GM12878 (cell line): ENCODE data around the gene WBP11. TPM values are rescaled to one million over a fixed set of nuclear protein-coding genes. Genes with fewer than 3 reads are reported as not detected.

Experiments used
- ATAC-seq: fragments of 200-7000 bp; cut with Tn5 transposase; 3 replicates; pipeline ENCODE4 v1.9.1; 2020; ENCODE audit warnings: mild to moderate bottlenecking, moderate library complexity
- BruUV-seq: library from RNA; stranded (reverse); fragments of 400-500 nt; replicated peaks from 2 replicates; lab custom pipeline; 2021; lab: Mats Ljungman, UMichigan
- CTCF ChIA-PET: fragments of 300-600 bp; sonication (Branson Sonifier 250); formaldehyde crosslinking; extraction: SDS; loops from one replicate; lab custom pipeline; 2021; ENCODE audit warnings: inconsistent platforms; lab: Yijun Ruan, JAX
- POLR2A ChIA-PET: fragments of 350-600 bp; formaldehyde crosslinking; extraction: SDS; loops from one replicate; lab custom pipeline; 2021; ENCODE audit warnings: inconsistent platforms; lab: Charles Lee
- RAD21 ChIA-PET: fragments of 300-600 bp; sonication (Branson Sonifier 250); formaldehyde crosslinking; loops from one replicate; lab custom pipeline; 2023; ENCODE audit warnings: antibody characterized with exemption; ENCODE audit not compliant: unreplicated experiment; lab: Charles Lee
- SMC1A ChIA-PET: fragments of 300-600 bp; sonication (Branson Sonifier 250); formaldehyde crosslinking; loops from one replicate; lab custom pipeline; 2023; ENCODE audit not compliant: unreplicated experiment, uncharacterized antibody; lab: Charles Lee
- DNase-seq: peaks from one replicate; pipeline ENCODE4 v3.0.0-alpha.2; 2011; ENCODE audit warnings: low read depth, low spot score
- FAIRE-seq: peaks from 3 replicates; lab custom pipeline; 2011; peaks lifted over from hg19 to GRCh38; lab: Jason Lieb, UNC
- H2AFZ ChIP-seq: 2 replicates; pipeline ENCODE4 v1.6.0; 2011; ENCODE audit warnings: low read depth, low read length, control low read depth; ENCODE audit not compliant: control insufficient read depth
- H3K27ac ChIP-seq: 2 replicates; pipeline ENCODE4 v1.5.1; 2011; ENCODE audit warnings: control low read depth; ENCODE audit not compliant: control insufficient read depth, insufficient read depth
- H3K27me3 ChIP-seq, 2 experiments: replicated peaks in 1 of 2; 2 replicates each; pipeline versions ENCODE4 v1.6.0 to v1.6.1; 2011; ENCODE audit warnings: low read length in 1 of 2; ENCODE audit not compliant: control insufficient read depth in 2 of 2, insufficient read depth in 2 of 2
- H3K36me3 ChIP-seq, 2 experiments: 2 replicates each; pipeline ENCODE4 v1.5.1; 2011; ENCODE audit warnings: low read length in 1 of 2; ENCODE audit not compliant: control insufficient read depth in 2 of 2, insufficient read depth in 2 of 2
- H3K4me1 ChIP-seq: 2 replicates; pipeline ENCODE4 v1.6.1; 2011; ENCODE audit warnings: mild to moderate bottlenecking, low read length, moderate library complexity, mixed read lengths; ENCODE audit not compliant: control insufficient read depth, insufficient read depth
- H3K4me2 ChIP-seq: 2 replicates; pipeline ENCODE4 v1.6.0; 2011; ENCODE audit warnings: control low read depth; ENCODE audit not compliant: control insufficient read depth, insufficient read depth
- H3K4me3 ChIP-seq: fragments of 200-600 bp; sonication (generic); 2 replicates; pipeline ENCODE4 v1.5.1; 2016
- H3K79me2 ChIP-seq: 2 replicates; pipeline ENCODE4 v1.6.0; 2011; ENCODE audit warnings: low read length; ENCODE audit not compliant: control insufficient read depth, insufficient read depth
- H3K9ac ChIP-seq: 2 replicates; pipeline ENCODE4 v1.8.0; 2011; ENCODE audit warnings: low read length, control low read depth, mixed read lengths; ENCODE audit not compliant: control insufficient read depth, insufficient read depth
- H3K9me3 ChIP-seq: replicated peaks from 3 replicates; pipeline ENCODE4 v1.5.1; 2011; ENCODE audit warnings: mild to moderate bottlenecking, low read length; ENCODE audit not compliant: control insufficient read depth, insufficient read depth
- H4K20me1 ChIP-seq: 2 replicates; pipeline ENCODE4 v1.6.0; 2011; ENCODE audit not compliant: control insufficient read depth, insufficient read depth
- ATF3 ChIP-seq: IDR thresholded peaks from 2 replicates; pipeline ENCODE4 v1.6.1; 2011; ENCODE audit warnings: low read depth, mild to moderate bottlenecking, low read length, moderate library complexity, borderline replicate concordance; ENCODE audit errors: extremely low read depth
- CBX3 ChIP-seq: fragments of 200-600 bp; sonication (generic); IDR thresholded peaks from 2 replicates; pipeline ENCODE4 v1.6.1; 2016; ENCODE audit warnings: low read depth, borderline replicate concordance
- CHD2 ChIP-seq: IDR thresholded peaks from 2 replicates; pipeline ENCODE4 v1.6.1; 2011; ENCODE audit warnings: low read depth, low read length, improper control_type of control experiment, borderline replicate concordance
- CTCF ChIP-seq, 3 experiments: IDR thresholded peaks in 2 of 3; conservative IDR thresholded peaks in 1 of 3; 2 replicates each; pipeline ENCODE4 v1.5.1; 2011; ENCODE audit warnings: low read depth in 3 of 3, low read length in 3 of 3, mild to moderate bottlenecking in 3 of 3, control low read depth in 2 of 3, moderate library complexity in 2 of 3, inconsistent platforms in 1 of 3, mixed read lengths in 1 of 3; ENCODE audit not compliant: control insufficient read depth in 2 of 3, insufficient read depth in 1 of 3; ENCODE audit errors: extremely low read depth in 1 of 3
- E2F8 ChIP-seq: fragments of 450-650 bp; IDR thresholded peaks from 2 replicates; pipeline ENCODE4 v1.6.1; 2018; ENCODE audit warnings: mild to moderate bottlenecking, low read depth, moderate library complexity; ENCODE audit not compliant: partially characterized antibody
- FOXK2 ChIP-seq: fragments of 450-650 bp; IDR thresholded peaks from 2 replicates; pipeline ENCODE4 v1.6.1; 2017; ENCODE audit warnings: mild to moderate bottlenecking, moderate library complexity
- NFYA ChIP-seq: IDR thresholded peaks from 2 replicates; pipeline ENCODE4 v1.6.1; 2011; ENCODE audit warnings: low read depth, mild to moderate bottlenecking, low read length, improper control_type of control experiment, borderline replicate concordance
- NR2C1 ChIP-seq: fragments of 450-650 bp; IDR thresholded peaks from 2 replicates; pipeline ENCODE4 v1.6.1; 2017; ENCODE audit warnings: antibody characterized with exemption, mild to moderate bottlenecking, moderate library complexity
- POLR2AphosphoS5 ChIP-seq: IDR thresholded peaks from 2 replicates; pipeline ENCODE4 v1.6.1; 2011; ENCODE audit warnings: mild to moderate bottlenecking, low read length, inconsistent platforms
- SP1 ChIP-seq: IDR thresholded peaks from one replicate; pipeline ENCODE4 v1.6.1; 2011; ENCODE audit warnings: low read depth, low read length
- SREBF1 ChIP-seq: IDR thresholded peaks from 2 replicates; pipeline ENCODE4 v1.6.1; 2012; ENCODE audit warnings: mild to moderate bottlenecking, low read length
- ZBTB40 ChIP-seq: fragments of 450-650 bp; IDR thresholded peaks from 2 replicates; pipeline ENCODE4 v1.6.1; 2016; ENCODE audit warnings: mild to moderate bottlenecking, moderate library complexity, borderline replicate concordance
- ZZZ3 ChIP-seq: IDR thresholded peaks from 2 replicates; pipeline ENCODE4 v1.6.1; 2011; ENCODE audit warnings: low read depth; ENCODE audit not compliant: control insufficient read depth, insufficient read length
- WGBS: methylation state at CpG from one replicate; pipeline ENCODE4 v1.1.6; 2016; ENCODE audit warnings: low lambda C conversion rate; ENCODE audit not compliant: insufficient replicate concordance, insufficient coverage; ENCODE audit errors: missing lambda C conversion rate; 5-methylcytosine and 5-hydroxymethylcytosine counted together
- in situ Hi-C: fragments of 300-500 bp; cut with MboI; formaldehyde crosslinking; loops from 9 replicates; pipeline ENCODE4 v1.14.3; 2018; ENCODE audit warnings: mixed read lengths
- intact Hi-C: fragments of 100-400 bp; cut with micrococcal nuclease; formaldehyde crosslinking; loops from one replicate; pipeline ENCODE4 v1.14.2; 2022; ENCODE audit not compliant: unreplicated experiment
- polyA plus RNA-seq, 11 experiments: library from polyadenylated mRNA; depleted of rRNA in 4 of 11; unstranded in 6 of 11; stranded (reverse) in 5 of 11; fragments of >200 nt; fragmentation: Nextera tagmentation in 4 of 11; fragmentation: Illumina TruSeq in 1 of 11; extraction: Ambion mirVana in 4 of 11; extraction: Trizol in 1 of 11; gene quantifications; 1 replicate in 1 of 11; 2 replicates in 10 of 11; pipeline versions ENCODE4 v1.2.1 to v1.2.3, GENCODE V29; 2011 to 2016; ENCODE audit warnings: inconsistent platforms in 2 of 11, missing spikeins in 2 of 11, low read depth in 1 of 11
- total RNA-seq, 4 experiments: library from RNA; depleted of rRNA in 3 of 4; stranded (reverse); fragments of >200 nt in 3 of 4; fragmentation: Illumina TruSeq in 1 of 4; extraction: Trizol in 1 of 4; gene quantifications; 2 replicates each; pipeline versions ENCODE4 v1.2.1 to v1.2.3, GENCODE V29; 2013 to 2021

WBP11 gene
- total and polyA plus RNA-seq, 10 of the 15 experiments (the other 5 are each of a cell fraction or from before 2014, with no cell fraction given): 11.5 to 107 (median 29.1) TPM

GRCh38 chr12:14771651-14772137 is 31.6 kb downstream of the WBP11 start:
- peaks cover 0 to 5% of the 10 kb centered on the region in 2 experiments; a peak in 2 of 4 replicates for H3K36me3 ChIP-seq
- H3K9me3 ChIP-seq: peaks cover 7% of the 10 kb centered on the region; the same call in 2 of the 3 replicates
- 2% methylated on average over 3 of the region's 6 CpGs for WGBS
- ChIA-PET RAD21 (interaction anchor here (0.9 to 9.5 kb wide), 12 partner anchors 10 to 533 kb away, joined by 3 to 89 read pairs (median 3); partner anchors contain the start of genes C12orf60 and WBP11), POLR2A (interaction anchor here (0.6 to 3.3 kb wide), 9 partner anchors 7 to 959 kb away, joined by 3 to 41 read pairs (median 4); partner anchors contain the start of genes C12orf60 and WBP11), CTCF (interaction anchor here (0.7 to 3.6 kb wide), 8 partner anchors 10 to 406 kb away, joined by 3 to 38 read pairs (median 4); partner anchors contain the start of genes ATF7IP, C12orf60, SMCO3 and WBP11), SMC1A (interaction anchor here (0.7 to 3.6 kb wide), 12 partner anchors 12 to 534 kb away, joined by 3 to 52 read pairs (median 4); partner anchors contain the start of genes C12orf60 and WBP11)
- peak overlapping the region; percentile 70 for H3K4me2 ChIP-seq
- no peaks in the 10 kb centered on the region for H3K27me3 ChIP-seq
- H4K20me1 ChIP-seq: no peaks in the 10 kb centered on the region
- H2AFZ ChIP-seq: peak overlapping the region; percentile 66
- no TSS peak for BruUV-seq
- ATAC-seq (no peak), DNase-seq (peak; percentile 41), FAIRE-seq (no peak)
- intact Hi-C loops (loop anchor here (2.0 to 5.0 kb wide), 6 partner anchors 189 to 1111 kb away; partner anchors contain the start of genes ARHGDIB, ATF7IP and STRAP), in situ Hi-C loops (loop anchor here (10.0 to 25.0 kb wide), 2 partner anchors 183 to 1866 kb away; no protein-coding TSS in a partner anchor)
- peak overlapping the region; percentile 99 for H3K27ac ChIP-seq
- peak overlapping the region; percentile 36 for H3K9ac ChIP-seq
- peaks cover 58% of the 10 kb centered on the region for H3K79me2 ChIP-seq
- H3K4me1 ChIP-seq: peaks cover 5% of the 10 kb centered on the region
- peak overlapping the region; percentile 55 for H3K4me3 ChIP-seq
- TF ChIP-seq CHD2 (no peak), E2F8 (peak; percentile 35), SP1 (no peak), POLR2AphosphoS5 (no peak), SREBF1 (no peak), CBX3 (no peak), ZZZ3 (no peak), NFYA (no peak), ZBTB40 (no peak; the same call in 1 of the 2 replicates), FOXK2 (no peak), ATF3 (no peak), NR2C1 (no peak), CTCF (IDR thresholded peaks at IDR 0.05 in 2 of 3, conservative IDR thresholded peaks at IDR 0.05 in 1 of 3; ENCODE audit: control insufficient read depth in 2 of 3, extremely low read depth in 1 of 3, insufficient read depth in 1 of 3, low read depth in 3 of 3, low read length in 3 of 3) (no peak)
